HepG2 (cell line): ENCODE results near the gene CNOT8. TPM values are rescaled to one million over a fixed set of nuclear protein-coding genes. Genes with fewer than 3 reads are reported as not detected.
A peak's percentile ranks its signal among the peaks of the same experiment; 100 is the strongest.

Experiments
- FOXJ3 ChIP-seq: sonication (generic); formaldehyde crosslinking; IDR thresholded peaks from 2 replicates; pipeline ENCODE4 v1.4.0; 2020; ENCODE audit warnings: missing genetic modification reagents, mild to moderate bottlenecking, borderline replicate concordance
- MED1 ChIP-seq: sonication (generic); formaldehyde crosslinking; IDR thresholded peaks from 2 replicates; pipeline ENCODE4 v1.4.0; 2020; ENCODE audit warnings: missing genetic modification reagents
- PLSCR1 ChIP-seq: sonication (generic); formaldehyde crosslinking; IDR thresholded peaks from 2 replicates; pipeline ENCODE4 v1.5.0; 2020; ENCODE audit warnings: missing genetic modification reagents, mild to moderate bottlenecking, borderline replicate concordance
- SNAPC4 ChIP-seq: sonication (generic); formaldehyde crosslinking; IDR thresholded peaks from 2 replicates; pipeline ENCODE4 v1.4.0; 2020; ENCODE audit warnings: mild to moderate bottlenecking, missing genetic modification reagents
- ZNF235 ChIP-seq: sonication (generic); formaldehyde crosslinking; IDR thresholded peaks from 2 replicates; pipeline ENCODE4 v1.8.1; 2023; ENCODE audit warnings: mild to moderate bottlenecking, missing genetic modification reagents, borderline replicate concordance
- ZNF30 ChIP-seq: sonication (generic); formaldehyde crosslinking; IDR thresholded peaks from 2 replicates; pipeline ENCODE4 v1.5.0; 2020; ENCODE audit warnings: mild to moderate bottlenecking, missing genetic modification reagents
- ZNF737 ChIP-seq: sonication (generic); formaldehyde crosslinking; IDR thresholded peaks from 2 replicates; pipeline ENCODE4 v1.5.0; 2020; ENCODE audit warnings: missing genetic modification reagents, mild to moderate bottlenecking, borderline replicate concordance
- polyA plus RNA-seq, 8 experiments: library from polyadenylated mRNA; depleted of rRNA in 3 of 8; stranded (reverse) in 7 of 8; unstranded in 1 of 8; fragments of >200 nt; fragmentation: Illumina TruSeq in 4 of 8; extraction: Trizol in 4 of 8; gene quantifications; 2 replicates each; pipeline versions ENCODE4 v1.2.1 to v1.2.3, GENCODE V29; 2011 to 2016; ENCODE audit warnings: low read depth in 4 of 8, missing spikeins in 1 of 8, mixed read lengths in 1 of 8; ENCODE audit not compliant: insufficient read depth in 1 of 8
- total RNA-seq, 5 experiments: library from RNA; depleted of rRNA; stranded (reverse); fragments of >200 nt; fragmentation: Illumina TruSeq; extraction: Trizol; gene quantifications; 2 replicates each; pipeline ENCODE4 v1.2.3, GENCODE V29; 2016; ENCODE audit warnings: low read depth in 1 of 5
- TF ChIP-seq, protein P1 (sequence below): sonication (generic); formaldehyde crosslinking; IDR thresholded peaks from 2 replicates; pipeline ENCODE4 v1.4.0; 2020; ENCODE audit warnings: missing genetic modification reagents, borderline replicate concordance

Gene CNOT8
- total and polyA plus RNA-seq, 2 of the 13 experiments (the other 11 are each of a cell fraction or from before 2014, with no cell fraction given), result 37.1 to 74.9 TPM

DNA sequence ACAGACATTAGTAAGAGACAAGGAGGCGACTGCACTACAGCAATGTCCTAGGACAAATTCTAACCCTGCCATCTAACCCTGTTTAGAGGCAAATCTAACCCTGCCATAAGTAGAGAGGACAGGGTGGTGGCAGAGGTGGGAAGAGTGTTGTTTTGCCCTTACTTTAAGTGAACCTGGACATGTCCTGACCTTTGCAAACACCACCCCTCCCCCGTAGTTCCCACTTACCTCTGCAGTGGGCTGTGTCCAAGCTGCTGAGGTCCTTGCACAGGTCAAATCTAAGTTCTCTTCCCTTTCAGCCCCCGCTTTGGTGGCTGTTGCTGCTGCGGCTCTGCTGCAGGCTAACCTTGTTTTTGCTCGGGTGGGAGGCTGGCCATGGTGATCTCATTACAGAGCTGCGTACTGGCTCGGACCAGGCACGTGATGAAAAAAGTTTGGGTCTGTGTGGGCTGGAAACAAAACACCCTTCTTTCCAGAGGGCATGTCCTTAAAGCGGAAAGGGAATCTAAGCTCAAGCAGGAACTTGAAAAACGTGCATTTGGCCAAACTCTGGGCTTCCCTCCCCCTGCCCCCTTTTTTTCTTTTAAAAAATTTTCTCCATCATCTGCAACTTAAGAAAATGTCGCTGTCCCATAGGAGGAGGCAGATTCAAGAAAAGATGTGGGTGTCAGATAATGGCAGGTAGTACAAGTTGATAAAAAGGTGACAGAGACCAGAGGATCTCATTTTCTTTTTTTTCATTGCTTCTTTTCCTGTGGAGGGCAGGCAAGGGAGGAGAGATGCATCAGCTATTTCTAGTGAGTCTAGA is 8.0 kb upstream of the CNOT8 start, which contains the start of gene FAXDC2 (continued):
- TF ChIP-seq ZNF30 (CRISPR knock-in tag) (no peak), ZNF737 (no peak), SNAPC4 (CRISPR knock-in tag) (0 out of 2 replicates have a peak, but pooled peaks have one; percentile 43), ZNF235 (CRISPR knock-in tag) (no peak), MED1 (CRISPR knock-in tag) (peak; percentile 72), PLSCR1 (CRISPR knock-in tag) (no peak), FOXJ3 (CRISPR knock-in tag) (0 out of 2 replicates have a peak, but pooled peaks have one; percentile 10)
- TF ChIP-seq, protein P1, sequence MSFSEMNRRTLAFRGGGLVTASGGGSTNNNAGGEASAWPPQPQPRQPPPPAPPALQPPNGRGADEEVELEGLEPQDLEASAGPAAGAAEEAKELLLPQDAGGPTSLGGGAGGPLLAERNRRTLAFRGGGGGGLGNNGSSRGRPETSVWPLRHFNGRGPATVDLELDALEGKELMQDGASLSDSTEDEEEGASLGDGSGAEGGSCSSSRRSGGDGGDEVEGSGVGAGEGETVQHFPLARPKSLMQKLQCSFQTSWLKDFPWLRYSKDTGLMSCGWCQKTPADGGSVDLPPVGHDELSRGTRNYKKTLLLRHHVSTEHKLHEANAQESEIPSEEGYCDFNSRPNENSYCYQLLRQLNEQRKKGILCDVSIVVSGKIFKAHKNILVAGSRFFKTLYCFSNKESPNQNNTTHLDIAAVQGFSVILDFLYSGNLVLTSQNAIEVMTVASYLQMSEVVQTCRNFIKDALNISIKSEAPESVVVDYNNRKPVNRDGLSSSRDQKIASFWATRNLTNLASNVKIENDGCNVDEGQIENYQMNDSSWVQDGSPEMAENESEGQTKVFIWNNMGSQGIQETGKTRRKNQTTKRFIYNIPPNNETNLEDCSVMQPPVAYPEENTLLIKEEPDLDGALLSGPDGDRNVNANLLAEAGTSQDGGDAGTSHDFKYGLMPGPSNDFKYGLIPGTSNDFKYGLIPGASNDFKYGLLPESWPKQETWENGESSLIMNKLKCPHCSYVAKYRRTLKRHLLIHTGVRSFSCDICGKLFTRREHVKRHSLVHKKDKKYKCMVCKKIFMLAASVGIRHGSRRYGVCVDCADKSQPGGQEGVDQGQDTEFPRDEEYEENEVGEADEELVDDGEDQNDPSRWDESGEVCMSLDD, result no peak
